Measurements from ENCODE around the gene AR. TPM values are rescaled to one million over a fixed set of nuclear protein-coding genes. Genes with fewer than 3 reads are reported as not detected.

The AR gene
- total and polyA plus RNA-seq, 7 donors: 0.99 to 16.0 (median 7.3) TPM

DNA sequence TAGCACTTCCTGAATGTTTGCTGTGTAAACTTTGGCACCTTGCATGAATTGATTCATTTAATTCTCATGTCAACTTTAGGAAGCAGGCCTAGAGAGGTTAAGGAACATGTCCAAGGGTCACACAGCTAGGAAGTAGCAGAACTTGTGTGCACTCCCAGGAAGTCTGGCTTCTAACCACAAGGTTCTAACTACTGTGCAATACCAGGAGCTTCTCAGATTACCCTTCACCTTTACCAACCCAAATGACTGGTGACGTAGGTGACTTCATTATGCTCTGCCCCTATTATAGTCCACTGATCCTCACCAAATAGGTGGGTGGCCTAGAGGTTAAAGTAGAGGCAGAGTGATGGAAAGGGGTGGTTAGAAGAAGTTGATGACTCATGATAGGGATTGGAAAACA is 14.4 kb downstream of the AR start:
- Histone ChIP-seq H3K27me3 (ENCODE audit: insufficient read depth in 3 of 3, low read length in 2 of 3) (peaks cover 0 to 6% (median 0%) of the 10 kb centered on the region in 3 donors), H3K4me1 (no peaks in the 10 kb centered on the region), H3K27ac (no peak overlapping the region), H3K36me3 (ENCODE audit: insufficient read depth in 1 of 2, low read depth in 1 of 2) (no peaks in the 10 kb centered on the region), H3K9me3 (no peaks in the 10 kb centered on the region), H3K4me3 (no peak overlapping the region)
- intact Hi-C loops (cut with DNase I): no loop called here
- 36 to 43% (median 37%) methylated on average over 1 of the region's 1 CpG for WGBS, 3 donors
- ATAC-seq: peak; percentile 54 to 83 (median 70)
- no peak for DNase-seq
- TF ChIP-seq, protein P1, sequence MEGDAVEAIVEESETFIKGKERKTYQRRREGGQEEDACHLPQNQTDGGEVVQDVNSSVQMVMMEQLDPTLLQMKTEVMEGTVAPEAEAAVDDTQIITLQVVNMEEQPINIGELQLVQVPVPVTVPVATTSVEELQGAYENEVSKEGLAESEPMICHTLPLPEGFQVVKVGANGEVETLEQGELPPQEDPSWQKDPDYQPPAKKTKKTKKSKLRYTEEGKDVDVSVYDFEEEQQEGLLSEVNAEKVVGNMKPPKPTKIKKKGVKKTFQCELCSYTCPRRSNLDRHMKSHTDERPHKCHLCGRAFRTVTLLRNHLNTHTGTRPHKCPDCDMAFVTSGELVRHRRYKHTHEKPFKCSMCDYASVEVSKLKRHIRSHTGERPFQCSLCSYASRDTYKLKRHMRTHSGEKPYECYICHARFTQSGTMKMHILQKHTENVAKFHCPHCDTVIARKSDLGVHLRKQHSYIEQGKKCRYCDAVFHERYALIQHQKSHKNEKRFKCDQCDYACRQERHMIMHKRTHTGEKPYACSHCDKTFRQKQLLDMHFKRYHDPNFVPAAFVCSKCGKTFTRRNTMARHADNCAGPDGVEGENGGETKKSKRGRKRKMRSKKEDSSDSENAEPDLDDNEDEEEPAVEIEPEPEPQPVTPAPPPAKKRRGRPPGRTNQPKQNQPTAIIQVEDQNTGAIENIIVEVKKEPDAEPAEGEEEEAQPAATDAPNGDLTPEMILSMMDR (IDR thresholded peaks at IDR 0.05): no peak

DNA sequence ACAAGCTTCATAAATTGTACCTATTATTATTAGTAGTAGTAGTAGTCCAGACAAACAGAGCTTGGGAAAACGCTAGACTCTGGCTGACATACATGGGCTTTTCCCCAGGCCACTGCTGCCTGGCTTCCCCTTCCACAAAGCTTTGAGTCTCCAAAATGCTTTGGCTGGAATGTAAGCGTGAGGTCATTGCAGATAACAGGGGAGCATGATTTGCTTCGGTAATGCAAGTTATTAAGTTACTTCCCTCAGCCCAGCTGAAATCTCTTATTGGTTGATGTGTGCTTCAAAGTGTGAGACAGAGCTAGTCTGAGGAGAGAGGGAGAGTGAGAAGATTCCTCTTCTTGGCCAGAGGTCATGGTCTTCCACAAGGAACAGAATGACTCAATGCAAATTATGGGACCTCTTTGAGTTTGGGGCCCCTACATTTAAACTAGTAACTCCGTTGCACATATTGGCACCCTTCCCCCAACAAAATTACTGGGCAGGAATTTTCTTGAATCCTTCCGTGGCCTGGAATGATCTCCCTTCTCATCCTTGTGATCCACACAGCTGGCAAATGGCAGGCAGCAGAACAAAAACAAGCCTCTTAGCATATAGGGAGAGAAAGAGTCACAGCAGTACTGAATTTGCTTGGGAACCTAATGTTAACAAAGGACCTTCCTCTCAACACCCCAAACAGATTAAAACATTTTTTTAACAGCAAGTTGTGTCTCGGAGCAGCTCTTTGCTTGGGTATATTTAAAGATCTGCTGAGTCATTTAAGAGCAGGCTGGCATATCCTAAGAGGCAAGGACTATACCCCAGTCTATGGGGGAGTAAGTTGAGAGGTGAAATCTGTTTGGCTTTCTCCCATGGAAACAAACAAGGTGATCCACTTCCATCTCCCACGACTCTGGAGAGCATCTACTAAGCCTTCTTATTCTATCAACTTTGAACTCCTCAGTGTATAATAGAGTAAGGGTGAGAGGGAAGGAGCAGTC is 19.9 kb downstream of the AR start:
- H3K36me3 ChIP-seq (ENCODE audit: insufficient read depth in 1 of 2, low read depth in 1 of 2): no peaks in the 10 kb centered on the region
- intact Hi-C loops (cut with DNase I): loop anchor here in 1 of 2 donors (5.0 kb wide), 1 partner anchor 154 kb away; no protein-coding TSS in a partner anchor
- H3K27me3 ChIP-seq (ENCODE audit: insufficient read depth in 3 of 3, low read length in 2 of 3): peaks cover 0 to 12% (median 0%) of the 10 kb centered on the region in 3 donors
- H3K4me1 ChIP-seq: no peaks in the 10 kb centered on the region
- 20 to 27% (median 27%) methylated on average over 7 of the region's 7 CpGs for WGBS, 3 donors
- H3K9me3 ChIP-seq: no peaks in the 10 kb centered on the region
- H3K4me3 ChIP-seq: peak overlapping the region; percentile 20
- peak overlapping the region; percentile 79 for H3K27ac ChIP-seq
- ATAC-seq: peak; percentile 73 to 85 (median 81)
- TF ChIP-seq, protein P1 (IDR thresholded peaks at IDR 0.05): no peak
- no peak for DNase-seq

DNA sequence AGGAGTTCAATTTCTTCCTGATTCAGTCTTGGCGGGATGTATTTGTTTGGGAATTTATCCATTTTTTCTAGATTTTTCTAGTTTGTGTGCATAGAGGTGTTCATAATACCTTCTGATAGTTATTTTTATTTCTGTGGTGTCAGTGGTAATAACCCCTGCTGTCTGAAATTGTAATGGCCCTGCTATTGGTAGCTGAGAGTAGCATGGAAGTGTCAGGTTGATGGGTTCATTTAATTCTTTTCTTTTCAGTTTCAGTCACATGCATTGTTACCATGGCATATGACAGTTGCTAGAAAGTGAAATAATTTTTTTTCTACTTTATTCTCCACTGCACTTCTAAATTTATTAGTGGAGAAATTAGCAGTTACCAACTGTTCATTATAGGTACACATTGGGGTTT is 20.7 kb downstream of the AR start:
- TF ChIP-seq, protein P1 (IDR thresholded peaks at IDR 0.05): no peak
- no peak for DNase-seq
- no peaks in the 10 kb centered on the region for H3K36me3 ChIP-seq (ENCODE audit: insufficient read depth in 1 of 2, low read depth in 1 of 2)
- WGBS, 3 donors: 77 to 100% (median 97%) methylated on average over 1 of the region's 1 CpG
- no peaks in the 10 kb centered on the region for H3K9me3 ChIP-seq
- intact Hi-C loops (cut with DNase I): loop anchor here in 1 of 2 donors (5.0 kb wide), 1 partner anchor 153 kb away; no protein-coding TSS in a partner anchor
- no peaks in the 10 kb centered on the region for H3K4me1 ChIP-seq
- peaks cover 0 to 12% (median 0%) of the 10 kb centered on the region in 3 donors for H3K27me3 ChIP-seq (ENCODE audit: insufficient read depth in 3 of 3, low read length in 2 of 3)
- ATAC-seq: no peak
- peak overlapping the region; percentile 79 for H3K27ac ChIP-seq
- no peak overlapping the region for H3K4me3 ChIP-seq

DNA sequence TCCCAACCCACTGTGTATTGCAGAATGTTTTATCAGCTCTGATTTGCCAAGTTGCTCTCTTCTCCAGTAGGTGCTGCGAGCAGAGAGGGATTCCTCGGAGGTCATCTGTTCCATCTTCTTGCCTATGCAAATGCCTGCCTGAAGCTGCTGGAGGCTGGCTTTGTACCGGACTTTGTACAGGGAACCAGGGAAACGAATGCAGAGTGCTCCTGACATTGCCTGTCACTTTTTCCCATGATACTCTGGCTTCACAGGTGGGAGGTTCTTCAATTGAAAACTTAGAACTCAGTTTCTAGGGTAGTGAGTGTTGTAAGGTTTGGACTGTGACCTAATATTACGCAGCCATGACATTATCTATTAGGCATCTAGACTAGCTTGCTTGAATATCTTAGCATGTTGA is 24.9 kb downstream of the AR start:
- DNase-seq (no peak), ATAC-seq (peak; percentile 69 to 85 (median 80))
- Histone ChIP-seq H3K36me3 (ENCODE audit: insufficient read depth in 1 of 2, low read depth in 1 of 2) (no peaks in the 10 kb centered on the region), H3K27me3 (ENCODE audit: insufficient read depth in 3 of 3, low read length in 2 of 3) (peaks cover 0 to 9% (median 0%) of the 10 kb centered on the region in 3 donors), H3K4me1 (no peaks in the 10 kb centered on the region), H3K4me3 (peak overlapping the region; percentile 19), H3K9me3 (no peaks in the 10 kb centered on the region), H3K27ac (no peak overlapping the region)
- intact Hi-C loops (cut with DNase I): no loop called here
- WGBS, 3 donors: 27 to 49% (median 37%) methylated on average over 5 of the region's 5 CpGs
- TF ChIP-seq, protein P1 (IDR thresholded peaks at IDR 0.05): no peak

All from psoas muscle (tissue), 8 donors.